K562 (cell line): ENCODE results near the gene POU2F3. TPM values are rescaled to one million over a fixed set of nuclear protein-coding genes. Genes with fewer than 3 reads are reported as not detected.
A peak's percentile ranks its signal among the peaks of the same experiment; 100 is the strongest.

ENCODE experiments used
- ATAC-seq: fragments of 200-7000 bp; cut with Tn5 transposase; 3 replicates; pipeline ENCODE4 v1.9.1; 2020; ENCODE audit warnings: moderate library complexity
- BruUV-seq: library from RNA; stranded (reverse); fragments of 400-500 nt; replicated peaks from 2 replicates; lab custom pipeline; 2021; lab: Mats Ljungman, UMichigan
- CTCF ChIA-PET: fragments of 300-600 bp; formaldehyde crosslinking; extraction: SDS; loops from one replicate; lab custom pipeline; 2021; ENCODE audit warnings: low intra/inter-chr PET ratio; lab: Yijun Ruan, JAX
- POLR2A ChIA-PET: fragments of 300-600, 350-650 bp; sonication (Branson Sonifier 250); formaldehyde crosslinking; extraction: SDS; loops from one replicate; lab custom pipeline; 2021; ENCODE audit warnings: antibody characterized with exemption, inconsistent platforms; lab: Yijun Ruan, JAX
- DNase-seq, 4 experiments: peaks; one replicate each; pipeline versions ENCODE4 v3.0.0 to v3.0.0-alpha.2; 2011 to 2018; ENCODE audit warnings: low spot score in 3 of 4, mixed read lengths in 3 of 4; ENCODE audit errors: extremely low read depth in 1 of 4
- FAIRE-seq: peaks from 2 replicates; lab custom pipeline; 2011; peaks lifted over from hg19 to GRCh38; lab: Jason Lieb, UNC
- H2AFZ ChIP-seq: 2 replicates; pipeline ENCODE4 v1.6.0; 2011; ENCODE audit warnings: low read depth, low read length, control low read depth, inconsistent platforms
- H3K27ac ChIP-seq: fragments of 200-600 bp; 3 replicates; pipeline ENCODE4 v1.8.0; 2011; ENCODE audit warnings: low read depth, mild to moderate bottlenecking, control low read depth, inconsistent platforms, low read length, moderate library complexity, mixed read lengths; ENCODE audit errors: extremely low read depth
- H3K27me3 ChIP-seq, 2 experiments: fragments of 300-600 bp in 1 of 2; 2 replicates in 1 of 2; 3 replicates in 1 of 2; pipeline versions ENCODE4 v1.6.0 to v1.8.0; 2011; ENCODE audit warnings: inconsistent platforms in 2 of 2, low read length in 2 of 2, mild to moderate bottlenecking in 1 of 2, mixed read lengths in 1 of 2, moderate library complexity in 1 of 2; ENCODE audit not compliant: control insufficient read depth in 2 of 2, insufficient read depth in 2 of 2
- H3K36me3 ChIP-seq: fragments of 300-600 bp; 3 replicates; pipeline ENCODE4 v1.8.0; 2011; ENCODE audit warnings: mild to moderate bottlenecking, low read length, inconsistent platforms; ENCODE audit not compliant: control insufficient read depth, insufficient read depth
- H3K4me1 ChIP-seq, 2 experiments: fragments of 200-600 bp in 1 of 2; replicated peaks in 1 of 2; 2 replicates in 1 of 2; 3 replicates in 1 of 2; pipeline versions ENCODE4 v1.5.1 to v1.8.0; 2011; ENCODE audit warnings: inconsistent platforms in 2 of 2, low read length in 2 of 2, mild to moderate bottlenecking in 1 of 2, mixed read lengths in 1 of 2, moderate library complexity in 1 of 2; ENCODE audit not compliant: control insufficient read depth in 2 of 2, insufficient read depth in 2 of 2
- H3K4me2 ChIP-seq: 2 replicates; pipeline ENCODE4 v1.6.1; 2011; ENCODE audit warnings: low read length, control low read depth, inconsistent platforms, mixed read lengths; ENCODE audit not compliant: insufficient read depth
- H3K4me3 ChIP-seq: fragments of 200-600 bp; sonication (generic), shearing (Covaris generic); 2 replicates; pipeline ENCODE4 v1.5.1; 2016; ENCODE audit warnings: control low read depth, inconsistent platforms
- H3K79me2 ChIP-seq: fragments of 200-600 bp; 3 replicates; pipeline ENCODE4 v1.8.0; 2011; ENCODE audit warnings: low read length, inconsistent platforms; ENCODE audit not compliant: control insufficient read depth, insufficient read depth
- H3K9ac ChIP-seq, 2 experiments: 2 replicates each; pipeline versions ENCODE4 v1.6.0 to v1.6.1; 2011; ENCODE audit warnings: low read depth in 2 of 2, low read length in 2 of 2, control low read depth in 1 of 2, inconsistent platforms in 1 of 2, mild to moderate bottlenecking in 1 of 2, mixed read lengths in 1 of 2; ENCODE audit not compliant: insufficient read depth in 1 of 2
- H3K9me1 ChIP-seq: one replicate; pipeline ENCODE4 v1.6.0; 2011; ENCODE audit warnings: inconsistent platforms, mild to moderate bottlenecking, low read length, moderate library complexity; ENCODE audit not compliant: control insufficient read depth, insufficient read depth
- H3K9me3 ChIP-seq: replicated peaks from 2 replicates; pipeline ENCODE4 v1.5.1; 2011; ENCODE audit warnings: low read depth, low read length, inconsistent platforms; ENCODE audit not compliant: control insufficient read depth, insufficient read depth
- H4K20me1 ChIP-seq: replicated peaks from 2 replicates; pipeline ENCODE4 v1.6.1; 2011; ENCODE audit warnings: low read length, inconsistent platforms, mixed read lengths; ENCODE audit not compliant: control insufficient read depth, insufficient read depth
- MECOM ChIP-seq: fragments of 250-450 bp; sonication (Bioruptor Pico); IDR thresholded peaks from 2 replicates; pipeline ENCODE4 v1.8.0; 2022; ENCODE audit warnings: inconsistent platforms
- NCOA6 ChIP-seq: fragments of 450-650 bp; IDR thresholded peaks from 2 replicates; pipeline ENCODE4 v1.6.1; 2017; ENCODE audit warnings: mild to moderate bottlenecking
- PHF20 ChIP-seq: fragments of 450-650 bp; IDR thresholded peaks from 2 replicates; pipeline ENCODE4 v1.6.1; 2018; ENCODE audit not compliant: partially characterized antibody
- POLR3G ChIP-seq: IDR thresholded peaks from 2 replicates; pipeline ENCODE4 v1.6.1; 2011; ENCODE audit not compliant: insufficient read length, insufficient replicate concordance; ENCODE audit errors: extremely low read depth
- ZNF239 ChIP-seq: fragments of 250-450 bp; sonication (Bioruptor Pico); IDR thresholded peaks from 2 replicates; pipeline ENCODE4 v1.4.0; 2020; ENCODE audit warnings: mild to moderate bottlenecking
- ZNF695 ChIP-seq: fragments of 450-650 bp; formaldehyde crosslinking; IDR thresholded peaks from 2 replicates; pipeline ENCODE4 v1.4.0; 2020; ENCODE audit warnings: mild to moderate bottlenecking, moderate library complexity
- WGBS: fragments of 100-300 bp; shearing (Covaris generic); methylation state at CpG from one replicate; pipeline ENCODE4 v1.1.6; 2016; ENCODE audit warnings: low coverage, mixed read lengths; ENCODE audit not compliant: insufficient coverage; ENCODE audit errors: missing lambda C conversion rate; 5-methylcytosine and 5-hydroxymethylcytosine counted together
- in situ Hi-C: fragments of 300-500 bp; cut with MboI; formaldehyde crosslinking; loops from 4 replicates; pipeline ENCODE4 v1.15.0; 2018; ENCODE audit warnings: inconsistent platforms, mixed read lengths
- intact Hi-C: fragments of 100-400 bp; cut with micrococcal nuclease; formaldehyde crosslinking; loops from 2 replicates; pipeline ENCODE4 v1.14.2; 2022
- polyA plus RNA-seq, 8 experiments: library from polyadenylated mRNA; depleted of rRNA in 4 of 8; stranded (reverse) in 5 of 8; unstranded in 3 of 8; fragments of >200 nt; fragmentation: Nextera tagmentation in 2 of 8; fragmentation: Illumina TruSeq in 1 of 8; extraction: Ambion mirVana in 2 of 8; extraction: Trizol in 1 of 8; gene quantifications; 2 replicates each; pipeline versions ENCODE4 v1.2.1 to v1.2.3, GENCODE V29; 2011 to 2014; ENCODE audit warnings: inconsistent platforms in 1 of 8, missing spikeins in 1 of 8
- total RNA-seq, 7 experiments: library from RNA; depleted of rRNA in 6 of 7; stranded (reverse); fragments of >200 nt in 6 of 7; fragmentation: Illumina TruSeq in 2 of 7; extraction: Trizol in 2 of 7; gene quantifications; 2 replicates each; pipeline versions ENCODE4 v1.2.1 to v1.2.3, GENCODE V29; 2011 to 2021; ENCODE audit warnings: low replicate concordance in 1 of 7
- TF ChIP-seq, protein P1 (sequence below): sonication (generic); formaldehyde crosslinking; IDR thresholded peaks from 2 replicates; pipeline ENCODE4 v1.8.0; 2022; ENCODE audit warnings: mild to moderate bottlenecking, missing genetic modification reagents
- TF ChIP-seq, protein P2 (sequence below), 2 experiments: IDR thresholded peaks; 2 replicates each; pipeline ENCODE4 v1.6.1; 2011; ENCODE audit warnings: borderline replicate concordance in 1 of 2, control low read depth in 1 of 2, low read depth in 1 of 2, low read length in 1 of 2, mild to moderate bottlenecking in 1 of 2, mixed read lengths in 1 of 2, moderate library complexity in 1 of 2; ENCODE audit not compliant: insufficient read depth in 1 of 2, insufficient read length in 1 of 2, poor library complexity in 1 of 2, severe bottlenecking in 1 of 2; ENCODE audit errors: extremely low read depth in 1 of 2

The POU2F3 gene
- total and polyA plus RNA-seq, 9 of the 15 experiments (the other 6 are each of a cell fraction or from before 2014, with no cell fraction given), result not detected

DNA sequence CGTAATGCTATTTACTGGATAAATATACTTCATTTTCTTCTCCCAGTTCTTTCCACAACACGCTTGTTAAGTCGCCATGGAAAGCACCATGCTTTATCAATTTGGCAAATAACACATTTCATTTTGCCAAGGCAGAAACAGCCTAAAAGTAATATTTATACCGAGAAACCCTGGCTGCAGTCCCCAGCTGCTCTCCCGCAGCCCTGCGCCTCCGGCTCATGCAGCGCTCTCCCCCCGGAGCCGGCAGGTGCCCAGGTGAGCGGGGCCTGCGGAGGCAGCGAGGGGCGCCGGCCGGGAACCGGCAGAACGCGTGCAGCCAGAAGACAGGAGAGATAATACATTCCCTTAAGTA, 95.6 kb downstream of the POU2F3 start:
- Histone ChIP-seq H3K27me3 (no peaks in the 10 kb centered on the region), H2AFZ (peak overlapping the region; percentile 87), H3K9me3 (no peaks in the 10 kb centered on the region), H3K4me3 (peak overlapping the region; percentile 72), H3K27ac (peak overlapping the region; percentile 84), H3K4me2 (peak overlapping the region; percentile 98), H3K9me1 (no peaks in the 10 kb centered on the region), H4K20me1 (peaks cover 11% of the 10 kb centered on the region; the same call in 1 of the 2 replicates), H3K9ac (peak overlapping the region; percentile 85 to 95), H3K79me2 (peaks cover 42% of the 10 kb centered on the region), H3K4me1 (peaks cover 13 to 14% of the 10 kb centered on the region in 2 experiments; a peak in 3 of 5 replicates), H3K36me3 (no peaks in the 10 kb centered on the region)
- in situ Hi-C loops (loop anchor here (5.0 kb wide), 1 partner anchor 167 kb away; no protein-coding TSS in a partner anchor), intact Hi-C loops (loop anchor here (2.0 to 10.0 kb wide), 4 partner anchors 52 to 349 kb away; no protein-coding TSS in a partner anchor)
- FAIRE-seq (no peak), ATAC-seq (peak; percentile 9), DNase-seq (no peak)
- POLR2A ChIA-PET, result interaction anchor here (0.6 to 1.6 kb wide), 5 partner anchors 9 to 1551 kb away, joined by 3 read pairs; no protein-coding TSS in a partner anchor
- CTCF ChIA-PET, result interaction anchor here (2.3 kb wide), 1 partner anchor 176 kb away, joined by 7 read pairs; the partner anchor contains the start of gene GRIK4
- BruUV-seq, result TSS peak; percentile 46
- TF ChIP-seq MECOM (CRISPR knock-in tag) (0 out of 2 replicates have a peak, but pooled peaks have one; percentile 3), ZNF695 (CRISPR knock-in tag) (peak; percentile 9; the same call in 1 of the 2 replicates), NCOA6 (no peak), POLR3G (no peak), ZNF239 (CRISPR knock-in tag) (no peak), PHF20 (no peak)
- TF ChIP-seq, protein P1, sequence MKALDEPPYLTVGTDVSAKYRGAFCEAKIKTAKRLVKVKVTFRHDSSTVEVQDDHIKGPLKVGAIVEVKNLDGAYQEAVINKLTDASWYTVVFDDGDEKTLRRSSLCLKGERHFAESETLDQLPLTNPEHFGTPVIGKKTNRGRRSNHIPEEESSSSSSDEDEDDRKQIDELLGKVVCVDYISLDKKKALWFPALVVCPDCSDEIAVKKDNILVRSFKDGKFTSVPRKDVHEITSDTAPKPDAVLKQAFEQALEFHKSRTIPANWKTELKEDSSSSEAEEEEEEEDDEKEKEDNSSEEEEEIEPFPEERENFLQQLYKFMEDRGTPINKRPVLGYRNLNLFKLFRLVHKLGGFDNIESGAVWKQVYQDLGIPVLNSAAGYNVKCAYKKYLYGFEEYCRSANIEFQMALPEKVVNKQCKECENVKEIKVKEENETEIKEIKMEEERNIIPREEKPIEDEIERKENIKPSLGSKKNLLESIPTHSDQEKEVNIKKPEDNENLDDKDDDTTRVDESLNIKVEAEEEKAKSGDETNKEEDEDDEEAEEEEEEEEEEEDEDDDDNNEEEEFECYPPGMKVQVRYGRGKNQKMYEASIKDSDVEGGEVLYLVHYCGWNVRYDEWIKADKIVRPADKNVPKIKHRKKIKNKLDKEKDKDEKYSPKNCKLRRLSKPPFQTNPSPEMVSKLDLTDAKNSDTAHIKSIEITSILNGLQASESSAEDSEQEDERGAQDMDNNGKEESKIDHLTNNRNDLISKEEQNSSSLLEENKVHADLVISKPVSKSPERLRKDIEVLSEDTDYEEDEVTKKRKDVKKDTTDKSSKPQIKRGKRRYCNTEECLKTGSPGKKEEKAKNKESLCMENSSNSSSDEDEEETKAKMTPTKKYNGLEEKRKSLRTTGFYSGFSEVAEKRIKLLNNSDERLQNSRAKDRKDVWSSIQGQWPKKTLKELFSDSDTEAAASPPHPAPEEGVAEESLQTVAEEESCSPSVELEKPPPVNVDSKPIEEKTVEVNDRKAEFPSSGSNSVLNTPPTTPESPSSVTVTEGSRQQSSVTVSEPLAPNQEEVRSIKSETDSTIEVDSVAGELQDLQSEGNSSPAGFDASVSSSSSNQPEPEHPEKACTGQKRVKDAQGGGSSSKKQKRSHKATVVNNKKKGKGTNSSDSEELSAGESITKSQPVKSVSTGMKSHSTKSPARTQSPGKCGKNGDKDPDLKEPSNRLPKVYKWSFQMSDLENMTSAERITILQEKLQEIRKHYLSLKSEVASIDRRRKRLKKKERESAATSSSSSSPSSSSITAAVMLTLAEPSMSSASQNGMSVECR (CRISPR knock-in tag), result no peak
- TF ChIP-seq, protein P2, sequence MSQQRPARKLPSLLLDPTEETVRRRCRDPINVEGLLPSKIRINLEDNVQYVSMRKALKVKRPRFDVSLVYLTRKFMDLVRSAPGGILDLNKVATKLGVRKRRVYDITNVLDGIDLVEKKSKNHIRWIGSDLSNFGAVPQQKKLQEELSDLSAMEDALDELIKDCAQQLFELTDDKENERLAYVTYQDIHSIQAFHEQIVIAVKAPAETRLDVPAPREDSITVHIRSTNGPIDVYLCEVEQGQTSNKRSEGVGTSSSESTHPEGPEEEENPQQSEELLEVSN (IDR thresholded peaks at IDR 0.05; ENCODE audit: borderline replicate concordance in 1 of 2, extremely low read depth in 1 of 2, insufficient read depth in 1 of 2, insufficient read length in 1 of 2, low read depth in 1 of 2, low read length in 1 of 2, poor library complexity in 1 of 2, severe bottlenecking in 1 of 2), result peak in 1 of 2 experiments; percentile 37
- 0% methylated on average over 18 of the region's 19 CpGs for WGBS
